Measurements from ENCODE around the gene CAPRIN1.
"Not testable (repeated sequence)": the region's sequence is repeated elsewhere in the genome, so short reads cannot be mapped to it uniquely, and the experiment has no call there.

Gene CAPRIN1

DNA sequence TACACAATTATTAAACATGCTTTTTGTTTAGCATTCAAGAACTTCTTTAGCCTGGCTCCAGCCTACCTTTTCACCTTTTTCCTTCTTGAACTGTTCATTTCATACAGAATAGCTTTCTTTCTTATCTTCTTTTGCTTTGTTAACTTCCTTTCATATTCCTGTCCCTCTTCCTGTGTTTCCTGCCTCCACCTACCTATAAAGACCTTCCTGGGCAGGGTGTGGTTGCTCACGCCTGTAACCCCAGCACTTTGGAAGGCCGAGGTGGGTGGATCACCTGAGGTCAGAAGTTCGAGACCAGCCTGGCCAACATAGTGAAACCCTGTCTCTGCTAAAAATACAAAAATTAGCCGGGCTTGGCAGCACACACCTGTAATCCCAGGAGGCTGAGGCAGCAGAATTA lies 22.9 kb downstream of the CAPRIN1 start:
- no peak for TF ChIP-seq CTCF (IDR thresholded peaks at IDR 0.05; ENCODE audit: extremely low read depth, missing control alignments)
- no peak for DNase-seq (ENCODE audit: low spot score)

DNA sequence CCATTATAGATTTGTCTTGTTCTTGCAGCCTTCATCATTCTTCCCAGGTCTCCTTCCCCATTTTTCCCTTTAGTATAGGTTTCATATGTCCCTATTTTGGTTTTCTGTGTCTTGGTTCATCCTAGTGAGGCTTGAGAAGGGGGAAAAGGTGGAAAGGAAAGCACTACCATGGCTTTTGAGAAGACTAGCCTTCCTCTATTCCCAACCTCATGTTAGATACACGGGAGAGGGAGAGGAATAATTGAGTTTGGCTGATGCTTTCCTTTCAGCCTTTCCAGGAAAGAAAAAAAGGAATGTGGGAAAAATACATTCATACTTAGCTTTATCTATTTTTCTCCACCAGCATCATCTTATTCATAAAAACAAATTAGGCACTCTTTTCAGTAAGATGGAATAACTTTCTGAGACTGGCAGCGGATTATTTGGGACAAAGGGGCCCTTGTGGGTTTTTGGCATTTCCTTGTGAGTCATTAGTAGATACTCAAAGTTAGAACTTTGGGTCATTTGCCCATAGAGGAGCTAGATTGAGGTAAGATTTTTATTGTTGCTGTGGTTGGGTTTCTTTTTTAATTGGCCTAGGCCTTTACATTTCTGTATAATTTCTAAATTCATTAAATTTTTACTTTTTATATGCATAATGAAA lies 23.8 kb downstream of the CAPRIN1 start:
- no peak for DNase-seq (ENCODE audit: low spot score)
- TF ChIP-seq CTCF (IDR thresholded peaks at IDR 0.05; ENCODE audit: extremely low read depth, missing control alignments) = no peak

DNA sequence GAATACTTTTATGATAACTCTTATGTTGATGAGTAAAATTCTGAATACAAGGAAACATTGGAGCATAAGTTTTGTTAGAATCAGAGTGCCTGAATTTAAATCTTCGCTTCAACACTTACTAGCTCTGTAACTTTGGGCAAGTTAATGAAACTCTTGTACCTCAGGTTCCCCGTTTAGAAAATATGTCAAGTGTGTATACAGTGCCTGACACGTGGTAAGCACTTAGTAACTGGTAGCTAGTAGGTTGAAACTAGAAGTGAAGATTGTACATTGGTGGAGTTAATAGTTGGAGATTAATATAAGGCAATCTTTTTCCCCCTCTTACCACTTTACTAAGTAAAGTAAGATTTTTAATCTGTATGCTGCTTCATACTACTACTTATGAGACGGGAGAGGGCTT lies 29.1 kb downstream of the CAPRIN1 start:
- TF ChIP-seq CTCF (IDR thresholded peaks at IDR 0.05; ENCODE audit: extremely low read depth, missing control alignments) = no peak
- DNase-seq (ENCODE audit: low spot score) = no peak

GRCh38 chr11:34084637-34085036 lies 33.1 kb downstream of the CAPRIN1 start:
- DNase-seq (ENCODE audit: low spot score) = no peak
- no peak for TF ChIP-seq CTCF (IDR thresholded peaks at IDR 0.05; ENCODE audit: extremely low read depth, missing control alignments)

GRCh38 chr11:34086554-34087283 lies 35.2 kb downstream of the CAPRIN1 start:
- DNase-seq (ENCODE audit: low spot score) = no peak
- TF ChIP-seq CTCF (IDR thresholded peaks at IDR 0.05; ENCODE audit: extremely low read depth, missing control alignments) = no peak

DNA sequence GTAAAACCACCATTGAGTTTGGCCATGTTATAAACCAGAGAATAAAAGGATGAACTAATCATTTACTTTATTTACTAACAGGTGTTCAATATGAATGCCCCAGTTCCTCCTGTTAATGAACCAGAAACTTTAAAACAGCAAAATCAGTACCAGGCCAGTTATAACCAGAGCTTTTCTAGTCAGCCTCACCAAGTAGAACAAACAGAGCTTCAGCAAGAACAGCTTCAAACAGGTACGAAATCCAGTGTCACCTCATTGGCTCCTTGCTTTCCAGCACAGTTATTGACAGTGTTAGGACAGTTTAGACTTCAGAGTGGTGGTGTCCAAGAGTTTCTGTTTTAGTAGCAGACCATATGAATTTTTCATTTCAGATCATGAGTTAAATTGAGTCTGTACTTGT lies 40.3 kb downstream of the CAPRIN1 start:
- no peak for DNase-seq (ENCODE audit: low spot score)
- TF ChIP-seq CTCF (IDR thresholded peaks at IDR 0.05; ENCODE audit: extremely low read depth, missing control alignments) = no peak

- not testable (repeated sequence) for DNase-seq (ENCODE audit: low spot score)
Measured at GRCh38 chr11:34094900-34095299, 43.4 kb downstream of the CAPRIN1 start.

DNA sequence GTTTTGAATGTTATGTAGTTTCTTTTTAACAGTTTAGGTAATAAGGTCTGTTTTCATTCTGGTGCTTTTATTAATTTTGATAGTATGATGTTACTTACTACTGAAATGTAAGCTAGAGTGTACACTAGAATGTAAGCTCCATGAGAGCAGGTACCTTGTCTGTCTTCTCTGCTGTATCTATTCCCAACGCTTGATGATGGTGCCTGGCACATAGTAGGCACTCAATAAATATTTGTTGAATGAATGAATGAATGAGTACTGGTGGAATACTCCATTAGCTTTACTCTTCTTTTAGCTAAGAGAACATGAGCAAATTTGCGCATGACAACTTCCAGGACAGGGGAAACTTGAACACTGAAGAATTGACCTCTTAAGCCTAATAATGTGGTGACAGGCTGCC lies 47.3 kb downstream of the CAPRIN1 start:
- no peak for TF ChIP-seq CTCF (IDR thresholded peaks at IDR 0.05; ENCODE audit: extremely low read depth, missing control alignments)
- no peak for DNase-seq (ENCODE audit: low spot score)
